Hepatocyte (in vitro differentiated cells): ENCODE measurements around the gene SKAP1. TPM values are rescaled to one million over a fixed set of nuclear protein-coding genes. Genes with fewer than 3 reads are reported as not detected.

Source experiments
- DNase-seq: peaks from one replicate; pipeline ENCODE4 v3.0.0-alpha.2; 2016; ENCODE audit warnings: low spot score
- H2AFZ ChIP-seq: fragments of 200-600 bp; sonication (generic); 2 replicates; pipeline ENCODE4 v1.6.0; 2016; ENCODE audit warnings: antibody characterized with exemption, mild to moderate bottlenecking
- H3K27ac ChIP-seq: fragments of 200-600 bp; sonication (generic); 2 replicates; pipeline ENCODE4 v1.5.1; 2016; ENCODE audit warnings: mild to moderate bottlenecking
- H3K27me3 ChIP-seq: fragments of 200-600 bp; sonication (generic); 2 replicates; pipeline ENCODE4 v1.6.1; 2016
- H3K36me3 ChIP-seq: fragments of 200-600 bp; sonication (generic); replicated peaks from 2 replicates; pipeline ENCODE4 v1.5.1; 2016; ENCODE audit warnings: low read depth; ENCODE audit not compliant: insufficient read depth
- H3K4me1 ChIP-seq: fragments of 200-600 bp; sonication (generic); 2 replicates; pipeline ENCODE4 v1.5.1; 2016; ENCODE audit warnings: mild to moderate bottlenecking, moderate library complexity; ENCODE audit not compliant: insufficient read depth
- H3K4me2 ChIP-seq: fragments of 200-600 bp; sonication (generic); 2 replicates; pipeline ENCODE4 v1.6.0; 2016
- H3K4me3 ChIP-seq: fragments of 200-600 bp; sonication (generic); 2 replicates; pipeline ENCODE4 v1.5.1; 2016; ENCODE audit warnings: mild to moderate bottlenecking
- H3K79me2 ChIP-seq: fragments of 200-600 bp; sonication (generic); 2 replicates; pipeline ENCODE4 v1.6.0; 2017; ENCODE audit warnings: mild to moderate bottlenecking
- H3K9me2 ChIP-seq: fragments of 200-600 bp; sonication (generic); replicated peaks from 2 replicates; pipeline ENCODE4 v1.6.0; 2017; ENCODE audit warnings: mild to moderate bottlenecking; ENCODE audit not compliant: insufficient read depth
- H3K9me3 ChIP-seq: fragments of 200-600 bp; sonication (generic); 2 replicates; pipeline ENCODE4 v1.5.1; 2016; ENCODE audit warnings: low read depth, mild to moderate bottlenecking
- H4K20me1 ChIP-seq: fragments of 200-600 bp; sonication (generic); 2 replicates; pipeline ENCODE4 v1.6.0; 2016; ENCODE audit warnings: mild to moderate bottlenecking; ENCODE audit not compliant: insufficient read depth, poor library complexity, severe bottlenecking
- CTCF ChIP-seq: fragments of 200-600 bp; sonication (generic); IDR thresholded peaks from 2 replicates; pipeline ENCODE4 v1.5.1; 2016; ENCODE audit warnings: antibody characterized with exemption, mild to moderate bottlenecking; ENCODE audit not compliant: poor library complexity
- EZH2 ChIP-seq: fragments of 200-600 bp; sonication (generic); IDR thresholded peaks from 2 replicates; pipeline ENCODE4 v1.6.1; 2016; ENCODE audit warnings: antibody characterized with exemption, mild to moderate bottlenecking, borderline replicate concordance
- EZH2phosphoT487 ChIP-seq: fragments of 200-600 bp; sonication (generic); IDR thresholded peaks from one replicate; pipeline ENCODE4 v1.6.1; 2018; ENCODE audit warnings: antibody characterized with exemption, mild to moderate bottlenecking, low read depth, moderate library complexity; ENCODE audit not compliant: unreplicated experiment, severe bottlenecking
- WGBS: methylation state at CpG from one replicate; pipeline ENCODE4 v1.1.6; 2016; ENCODE audit warnings: low lambda C conversion rate; ENCODE audit errors: missing lambda C conversion rate; 5-methylcytosine and 5-hydroxymethylcytosine counted together
- polyA plus RNA-seq: library from polyadenylated mRNA; unstranded; fragments of >200 nt; fragmentation: Nextera tagmentation; extraction: Ambion mirVana; gene quantifications from 2 replicates; pipeline ENCODE4 v1.2.1, GENCODE V29; 2016
- total RNA-seq: library from RNA; depleted of rRNA; stranded (reverse); fragments of >200 nt; gene quantifications from 2 replicates; pipeline ENCODE4 v1.2.3, GENCODE V29; 2014

Gene SKAP1
- total and polyA plus RNA-seq, 2 experiments from 2014 or later: 1.4 to 3.0 TPM

- H3K9me3 ChIP-seq: no peaks in the 10 kb centered on the region
- H3K9me2 ChIP-seq: no peaks in the 10 kb centered on the region
- H3K27me3 ChIP-seq: peaks cover under 1% of the 10 kb centered on the region
- TF ChIP-seq CTCF (no peak), EZH2 (no peak), EZH2phosphoT487 (no peak)
- H3K79me2 ChIP-seq: no peaks in the 10 kb centered on the region
- H3K4me2 ChIP-seq: no peak overlapping the region
- H4K20me1 ChIP-seq: no peaks in the 10 kb centered on the region
- DNase-seq: no peak
- H3K27ac ChIP-seq: no peak overlapping the region
- no peak overlapping the region for H3K4me3 ChIP-seq
- peaks cover 20% of the 10 kb centered on the region for H3K4me1 ChIP-seq
- no peak overlapping the region for H2AFZ ChIP-seq
- H3K36me3 ChIP-seq: no peaks in the 10 kb centered on the region
Observed at GRCh38 chr17:48236681-48237134, 193.3 kb downstream of the SKAP1 start.

DNA sequence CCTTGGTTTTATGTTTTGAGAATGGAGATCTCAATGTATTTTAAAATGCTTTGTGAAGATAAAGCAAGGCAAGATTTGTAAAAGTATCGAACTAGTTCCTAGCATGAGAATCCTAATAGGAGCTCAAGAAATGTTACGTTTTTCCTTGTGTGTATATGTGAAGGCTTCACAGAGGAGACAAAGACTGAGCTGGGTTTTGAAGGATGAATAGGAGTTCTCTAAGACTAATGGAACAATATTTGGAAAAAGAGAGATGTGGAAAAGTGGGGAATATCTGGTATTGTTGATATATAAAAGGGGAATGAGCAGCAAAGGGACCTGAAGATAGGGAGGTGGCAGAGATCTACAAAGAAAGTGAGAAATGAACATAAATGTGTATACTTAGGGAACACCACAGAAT lies 195.1 kb downstream of the SKAP1 start:
- no peaks in the 10 kb centered on the region for H4K20me1 ChIP-seq
- H3K4me2 ChIP-seq: no peak overlapping the region
- no peaks in the 10 kb centered on the region for H3K9me3 ChIP-seq
- H3K4me3 ChIP-seq: no peak overlapping the region
- peaks cover 7% of the 10 kb centered on the region for H3K27me3 ChIP-seq
- no peak overlapping the region for H2AFZ ChIP-seq
- no peaks in the 10 kb centered on the region for H3K36me3 ChIP-seq
- H3K79me2 ChIP-seq: no peaks in the 10 kb centered on the region
- TF ChIP-seq CTCF (no peak), EZH2 (no peak), EZH2phosphoT487 (no peak)
- H3K27ac ChIP-seq: no peak overlapping the region
- no peaks in the 10 kb centered on the region for H3K9me2 ChIP-seq
- H3K4me1 ChIP-seq: peaks cover 2% of the 10 kb centered on the region
- no peak for DNase-seq
- 87% methylated on average over 2 of the region's 2 CpGs for WGBS

GRCh38 chr17:48231995-48232959 lies 197.7 kb downstream of the SKAP1 start:
- no peak overlapping the region for H2AFZ ChIP-seq
- H3K9me2 ChIP-seq: no peaks in the 10 kb centered on the region
- H3K4me2 ChIP-seq: no peak overlapping the region
- no peaks in the 10 kb centered on the region for H3K79me2 ChIP-seq
- H3K9me3 ChIP-seq: no peaks in the 10 kb centered on the region
- H4K20me1 ChIP-seq: no peaks in the 10 kb centered on the region
- H3K4me3 ChIP-seq: no peak overlapping the region
- WGBS: 82% methylated on average over 8 of the region's 8 CpGs
- TF ChIP-seq EZH2: no peak
- no peak for TF ChIP-seq CTCF
- TF ChIP-seq EZH2phosphoT487: no peak
- DNase-seq: no peak
- no peaks in the 10 kb centered on the region for H3K4me1 ChIP-seq
- H3K27ac ChIP-seq: no peak overlapping the region
- H3K27me3 ChIP-seq: peaks cover 15% of the 10 kb centered on the region
- no peaks in the 10 kb centered on the region for H3K36me3 ChIP-seq
